ENCODE data around the gene RPAIN. TPM values are rescaled to one million over a fixed set of nuclear protein-coding genes. Genes with fewer than 3 reads are reported as not detected.

RPAIN gene
- total and polyA plus RNA-seq, 2 donors (not counting 3 experiments of a cell fraction or from before 2014, with no cell fraction given): 39.3 to 55.9 TPM

- H3K4me1 ChIP-seq (ENCODE audit: control insufficient read depth, extremely low read depth, insufficient read depth, low read length): no peaks in the 10 kb centered on the region
- FAIRE-seq: no peak
- BruUV-seq (replicated peaks): no TSS peak
- ChIA-PET POLR2A (no interaction called here), CTCF (interaction anchor here (1.0 to 1.3 kb wide), 2 partner anchors 9 to 43 kb away, joined by 3 read pairs; partner anchors contain the start of gene C1QBP)
- no peaks in the 10 kb centered on the region for H4K20me1 ChIP-seq (replicated peaks; ENCODE audit: control insufficient read depth, extremely low read depth, insufficient read depth, low read length)
- no peak overlapping the region for H3K4me2 ChIP-seq (ENCODE audit: insufficient read depth, low read length)
- H3K27me3 ChIP-seq (ENCODE audit: control insufficient read depth in 2 of 2, insufficient read depth in 2 of 2, low read length in 2 of 2): no peaks in the 10 kb centered on the region
- TF ChIP-seq POLR2A (IDR thresholded peaks at IDR 0.05; ENCODE audit: low read depth, low read length) (no peak), CTCF (IDR thresholded peaks at IDR 0.05; ENCODE audit: extremely low read depth in 1 of 2, insufficient read depth in 1 of 2, low read depth in 1 of 2, low read length in 2 of 2) (no peak), MYC (IDR thresholded peaks at IDR 0.05; ENCODE audit: low read depth, low read length) (no peak), JUN (IDR thresholded peaks at IDR 0.05; ENCODE audit: borderline replicate concordance, insufficient read depth, insufficient read length, low read depth) (no peak), FOS (IDR thresholded peaks at IDR 0.05; ENCODE audit: borderline replicate concordance, insufficient read depth, low read length) (no peak), POLR2AphosphoS5 (IDR thresholded peaks at IDR 0.05; ENCODE audit: insufficient read depth, low read depth, low read length) (no peak)
- H3K4me3 ChIP-seq (replicated peaks in 1 of 3; ENCODE audit: insufficient read depth in 1 of 3, low read depth in 1 of 3, low read length in 3 of 3): no peak overlapping the region
- no peak overlapping the region for H3K27ac ChIP-seq (ENCODE audit: insufficient read depth, low read depth, low read length)
- no peak overlapping the region for H2AFZ ChIP-seq (ENCODE audit: low read depth, low read length)
- H3K9ac ChIP-seq (replicated peaks; ENCODE audit: extremely low read depth, insufficient read depth, low read length): no peak overlapping the region
- no peaks in the 10 kb centered on the region for H3K79me2 ChIP-seq (ENCODE audit: control insufficient read depth, insufficient read depth, low read length)
- H3K9me1 ChIP-seq (replicated peaks; ENCODE audit: control insufficient read depth, extremely low read depth, insufficient read depth, low read length): no peaks in the 10 kb centered on the region
- dilution Hi-C loops (cut with MboI; ENCODE audit: extremely low pct_ligation_motif_present, low sequenced_read_pairs): no loop called here
- no peak for DNase-seq (ENCODE audit: low read depth, low spot score)
- no peaks in the 10 kb centered on the region for H3K9me3 ChIP-seq (replicated peaks; ENCODE audit: control insufficient read depth, insufficient read depth, low read length)
- H3K36me3 ChIP-seq (ENCODE audit: control insufficient read depth in 2 of 2, extremely low read depth in 1 of 2, insufficient read depth in 2 of 2, low read length in 2 of 2): peaks cover 13 to 23% of the 10 kb centered on the region in 2 experiments
- intact Hi-C loops (cut with micrococcal nuclease): no loop called here
Measured at GRCh38 chr17:5396612-5397011, 23.4 kb upstream of the RPAIN start.

DNA sequence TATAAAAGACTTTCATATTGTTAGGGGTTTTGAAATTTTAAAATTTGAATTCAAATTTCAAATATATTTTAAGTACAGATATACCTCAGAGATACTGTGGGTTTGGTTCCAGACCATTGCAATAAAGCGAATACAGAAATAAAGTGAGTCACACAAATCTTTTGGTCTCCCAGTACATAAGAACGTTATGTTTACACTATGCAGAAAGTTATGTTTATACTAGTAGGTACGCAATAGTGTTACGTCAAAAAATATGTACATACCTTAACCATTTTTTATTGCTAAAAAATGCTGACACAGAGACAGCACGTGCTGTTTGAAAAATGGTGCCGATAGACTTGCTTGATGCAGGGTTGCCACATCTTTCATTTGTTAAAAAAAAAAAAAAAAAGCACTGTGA lies 20.2 kb upstream of the RPAIN start:
- H3K36me3 ChIP-seq (ENCODE audit: control insufficient read depth in 2 of 2, extremely low read depth in 1 of 2, insufficient read depth in 2 of 2, low read length in 2 of 2): peaks cover 7 to 25% of the 10 kb centered on the region in 2 experiments
- CTCF ChIA-PET: no interaction called here
- H2AFZ ChIP-seq (ENCODE audit: low read depth, low read length): no peak overlapping the region
- H3K27me3 ChIP-seq (ENCODE audit: control insufficient read depth in 2 of 2, insufficient read depth in 2 of 2, low read length in 2 of 2): no peaks in the 10 kb centered on the region
- no peaks in the 10 kb centered on the region for H3K79me2 ChIP-seq (ENCODE audit: control insufficient read depth, insufficient read depth, low read length)
- no peak for FAIRE-seq
- no peak for TF ChIP-seq POLR2A (IDR thresholded peaks at IDR 0.05; ENCODE audit: low read depth, low read length)
- TF ChIP-seq GATA2 (IDR thresholded peaks at IDR 0.05; ENCODE audit: insufficient read depth, insufficient read length, low read depth, low read length): no peak
- no peak for TF ChIP-seq FOS (IDR thresholded peaks at IDR 0.05; ENCODE audit: borderline replicate concordance, insufficient read depth, low read length)
- TF ChIP-seq, protein P1, sequence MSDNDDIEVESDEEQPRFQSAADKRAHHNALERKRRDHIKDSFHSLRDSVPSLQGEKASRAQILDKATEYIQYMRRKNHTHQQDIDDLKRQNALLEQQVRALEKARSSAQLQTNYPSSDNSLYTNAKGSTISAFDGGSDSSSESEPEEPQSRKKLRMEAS (IDR thresholded peaks at IDR 0.05; ENCODE audit: insufficient read depth, insufficient read length): no peak
- no peak for TF ChIP-seq JUN (IDR thresholded peaks at IDR 0.05; ENCODE audit: borderline replicate concordance, insufficient read depth, insufficient read length, low read depth)
- TF ChIP-seq MYC (IDR thresholded peaks at IDR 0.05; ENCODE audit: low read depth, low read length): no peak
- no peak for TF ChIP-seq CTCF (IDR thresholded peaks at IDR 0.05; ENCODE audit: extremely low read depth in 1 of 2, insufficient read depth in 1 of 2, low read depth in 1 of 2, low read length in 2 of 2)
- no peak for TF ChIP-seq POLR2AphosphoS5 (IDR thresholded peaks at IDR 0.05; ENCODE audit: insufficient read depth, low read depth, low read length)
- TF ChIP-seq EZH2 (IDR thresholded peaks at IDR 0.05; ENCODE audit: borderline replicate concordance, low read depth, low read length, severe bottlenecking): no peak
- no peak overlapping the region for H3K9ac ChIP-seq (replicated peaks; ENCODE audit: extremely low read depth, insufficient read depth, low read length)
- H3K4me2 ChIP-seq (ENCODE audit: insufficient read depth, low read length): no peak overlapping the region
- DNase-seq (ENCODE audit: low read depth, low spot score): no peak
- dilution Hi-C loops (cut with MboI; ENCODE audit: extremely low pct_ligation_motif_present, low sequenced_read_pairs) (no loop called here), intact Hi-C loops (cut with micrococcal nuclease) (no loop called here)
- H3K27ac ChIP-seq (ENCODE audit: insufficient read depth, low read depth, low read length): no peak overlapping the region
- H3K9me3 ChIP-seq (replicated peaks; ENCODE audit: control insufficient read depth, insufficient read depth, low read length): no peaks in the 10 kb centered on the region
- no peaks in the 10 kb centered on the region for H3K4me1 ChIP-seq (ENCODE audit: control insufficient read depth, extremely low read depth, insufficient read depth, low read length)
- POLR2A ChIA-PET: interaction anchor here (0.7 kb wide), 1 partner anchor 20 kb away, joined by 4 read pairs; the partner anchor contains the start of gene RPAIN
- H3K4me3 ChIP-seq (replicated peaks in 1 of 3; ENCODE audit: insufficient read depth in 1 of 3, low read depth in 1 of 3, low read length in 3 of 3): no peak overlapping the region
- H4K20me1 ChIP-seq (replicated peaks; ENCODE audit: control insufficient read depth, extremely low read depth, insufficient read depth, low read length): no peaks in the 10 kb centered on the region
- H3K9me1 ChIP-seq (replicated peaks; ENCODE audit: control insufficient read depth, extremely low read depth, insufficient read depth, low read length): no peaks in the 10 kb centered on the region
- BruUV-seq (replicated peaks): no TSS peak
